ENCODE results near the gene EFCAB14.
A peak's percentile ranks its signal among the peaks of the same experiment; 100 is the strongest.
"Not testable (repeated sequence)": the region's sequence is repeated elsewhere in the genome, so short reads cannot be mapped to it uniquely, and the experiment has no call there.

The EFCAB14 gene

GRCh38 chr1:46721686-46722205, 2.8 kb upstream of the EFCAB14 start:
- no peak for DNase-seq

DNA sequence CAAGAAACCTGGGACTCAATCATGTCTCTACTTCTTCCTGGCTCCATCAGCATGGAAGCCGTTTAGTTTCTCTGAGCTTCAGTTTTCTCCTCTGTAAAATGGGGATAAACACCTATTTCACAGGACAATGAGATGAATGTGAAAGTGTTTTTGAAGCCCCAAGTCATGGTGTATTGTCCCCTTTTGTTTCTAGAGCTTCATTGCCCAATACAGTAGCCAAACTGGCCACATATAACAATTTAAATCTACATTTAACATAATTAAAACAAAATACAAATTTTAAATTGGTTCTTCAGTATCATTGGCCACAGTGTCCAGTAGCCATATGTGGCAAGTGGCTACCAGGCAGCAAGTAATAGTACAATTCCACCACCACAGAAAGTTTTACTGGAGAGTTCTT, 2.3 kb upstream of the EFCAB14 start:
- no peak for DNase-seq

GRCh38 chr1:46720319-46720718, 1.4 kb upstream of the EFCAB14 start:
- DNase-seq = not testable (repeated sequence)

DNA sequence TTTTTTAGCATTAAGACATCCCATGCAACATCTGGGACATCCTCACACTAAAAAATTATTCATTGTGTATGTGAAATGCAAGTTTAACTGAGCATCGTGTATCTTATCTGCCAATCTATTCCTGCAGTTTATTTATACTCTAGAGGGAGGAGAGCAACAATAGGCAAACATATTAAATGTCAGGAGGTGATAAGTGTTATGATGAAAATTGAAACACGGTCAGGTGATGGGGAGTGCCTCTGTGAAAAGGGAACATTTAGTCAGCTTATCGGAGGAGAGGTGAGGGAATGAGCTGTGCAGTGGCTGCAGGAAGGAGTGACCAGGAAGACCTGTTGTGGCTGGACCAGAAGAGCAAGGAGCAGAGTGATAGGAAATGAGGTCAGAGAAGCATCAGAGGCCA, 775 bp upstream of the EFCAB14 start:
- no peak for DNase-seq

DNA sequence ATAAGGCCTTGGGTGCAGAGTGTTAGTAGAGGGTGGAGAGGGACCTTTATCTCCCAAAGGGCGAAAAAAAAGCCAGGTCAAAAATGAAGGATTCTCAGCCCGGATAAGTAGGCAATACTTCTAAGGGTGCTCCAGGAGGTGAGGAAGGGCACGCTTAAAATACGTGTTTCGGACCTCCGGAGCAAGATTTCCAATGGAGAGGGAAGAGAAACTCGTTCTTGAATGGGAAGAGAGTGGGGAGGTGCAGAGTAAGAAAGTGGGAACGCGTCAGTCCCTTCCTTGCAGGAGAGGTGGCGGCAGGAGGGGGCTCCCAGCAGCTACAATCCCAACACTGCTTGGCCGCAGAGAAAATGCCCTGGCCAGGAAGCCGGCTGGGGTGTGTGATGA, 581 bp downstream of the EFCAB14 start:
- DNase-seq = no peak

- no peak for DNase-seq
Measured at GRCh38 chr1:46717654-46718053, 1.3 kb downstream of the EFCAB14 start.

GRCh38 chr1:46714976-46715375, 3.9 kb downstream of the EFCAB14 start:
- DNase-seq = no peak

- DNase-seq = no peak
Measured at GRCh38 chr1:46708121-46708520, 10.8 kb downstream of the EFCAB14 start.

- no peak for DNase-seq
Measured at GRCh38 chr1:46705408-46705807, 13.5 kb downstream of the EFCAB14 start.

DNA sequence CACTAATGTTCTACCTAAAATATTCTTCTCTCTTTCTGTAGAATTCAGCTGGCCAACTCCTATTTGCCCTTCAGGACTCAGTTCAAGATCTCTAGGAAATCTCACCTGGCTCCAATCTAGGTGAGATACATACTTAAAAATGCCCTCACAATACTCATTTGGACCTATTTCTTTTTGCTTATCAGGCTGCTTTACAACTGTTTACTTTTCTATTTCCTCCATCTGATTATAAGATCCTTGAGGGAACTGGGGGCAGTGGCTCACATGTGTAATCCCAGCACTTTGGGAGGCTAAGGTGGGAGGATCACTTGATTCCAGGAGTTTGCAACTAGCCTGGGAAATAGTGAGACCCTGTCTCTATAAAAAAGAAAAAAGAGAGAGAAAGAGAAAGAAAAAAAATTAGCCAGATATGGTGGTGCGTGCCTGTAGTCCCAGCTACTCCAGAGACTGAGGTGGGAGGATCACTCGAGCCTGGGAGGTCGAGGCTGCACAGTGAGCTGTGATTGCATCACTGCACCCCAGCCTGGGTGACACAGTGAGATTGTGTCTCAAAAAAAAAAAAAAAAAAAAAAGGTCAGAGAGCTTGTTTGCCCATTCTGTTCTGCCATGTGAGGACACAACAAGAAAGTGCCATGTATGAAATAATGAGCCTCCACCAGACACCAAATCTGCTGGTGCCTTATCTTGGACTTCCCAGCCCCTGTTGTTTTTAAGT, 14.8 kb downstream of the EFCAB14 start:
- DNase-seq = no peak

GRCh38 chr1:46699666-46700065, 19.2 kb downstream of the EFCAB14 start:
- DNase-seq = no peak

DNA sequence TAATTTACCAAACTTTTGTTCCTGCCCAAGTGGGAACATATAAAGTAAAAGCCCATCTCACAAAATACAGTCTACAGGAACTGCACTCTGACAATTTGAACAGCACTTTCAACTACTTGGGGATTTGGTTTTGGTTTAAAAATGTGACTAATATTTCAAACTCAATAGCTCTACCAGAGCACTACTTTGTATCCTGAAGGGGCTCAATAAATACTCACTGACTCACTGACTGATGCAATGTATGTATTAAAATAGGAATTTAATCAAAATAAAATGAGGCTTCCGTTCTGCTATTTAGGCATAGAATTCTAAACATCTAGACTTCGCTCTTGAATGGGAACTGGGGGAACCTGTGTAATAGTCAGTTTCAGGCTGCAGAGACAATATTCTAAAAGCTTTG, 21.9 kb downstream of the EFCAB14 start:
- no peak for DNase-seq

- not testable (repeated sequence) for DNase-seq
Measured at GRCh38 chr1:46694676-46695075, 24.2 kb downstream of the EFCAB14 start.

GRCh38 chr1:46692811-46693770, 25.8 kb downstream of the EFCAB14 start:
- DNase-seq = no peak

GRCh38 chr1:46691997-46692790, 26.7 kb downstream of the EFCAB14 start:
- no peak for DNase-seq

GRCh38 chr1:46690931-46691421, 27.9 kb downstream of the EFCAB14 start:
- DNase-seq = no peak

DNA sequence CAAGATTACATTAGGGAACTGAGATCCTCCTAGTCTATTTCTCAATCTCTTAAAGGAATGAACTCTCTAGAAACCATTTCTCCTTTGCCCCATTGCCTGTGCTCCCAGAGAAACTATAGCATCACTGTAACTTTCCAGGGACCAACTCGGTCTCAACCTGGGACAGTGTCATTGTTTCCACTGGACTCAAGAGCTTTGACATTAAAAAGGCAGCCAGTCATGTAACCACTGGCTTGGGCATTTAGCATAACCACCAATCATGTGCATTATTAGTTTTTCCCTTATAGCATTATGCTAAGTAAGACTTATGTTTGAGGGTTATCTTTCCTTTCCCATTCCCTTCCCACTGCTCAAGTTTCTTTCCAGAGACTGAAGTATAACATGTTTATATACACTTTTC, 29.0 kb downstream of the EFCAB14 start:
- DNase-seq = no peak

DNA sequence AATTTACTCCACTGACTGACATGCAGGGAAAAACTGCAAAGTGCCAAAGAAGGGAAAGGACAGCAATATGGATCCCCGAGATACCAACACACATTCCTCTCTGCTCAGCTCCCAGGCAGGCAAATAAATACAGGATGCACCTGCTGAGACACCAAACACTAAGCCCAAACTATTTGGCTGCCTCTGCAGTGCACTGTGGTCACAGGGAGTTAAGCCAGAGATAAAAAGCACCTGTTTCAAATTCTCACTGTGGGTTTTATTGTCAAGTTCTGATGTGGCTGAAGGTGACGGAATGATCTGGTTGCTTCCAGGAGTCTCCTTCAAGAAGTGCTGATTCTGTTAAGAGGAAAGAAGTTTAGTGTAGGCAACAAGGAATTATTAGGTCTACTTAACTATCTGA, 29.6 kb downstream of the EFCAB14 start:
- DNase-seq = no peak

DNA sequence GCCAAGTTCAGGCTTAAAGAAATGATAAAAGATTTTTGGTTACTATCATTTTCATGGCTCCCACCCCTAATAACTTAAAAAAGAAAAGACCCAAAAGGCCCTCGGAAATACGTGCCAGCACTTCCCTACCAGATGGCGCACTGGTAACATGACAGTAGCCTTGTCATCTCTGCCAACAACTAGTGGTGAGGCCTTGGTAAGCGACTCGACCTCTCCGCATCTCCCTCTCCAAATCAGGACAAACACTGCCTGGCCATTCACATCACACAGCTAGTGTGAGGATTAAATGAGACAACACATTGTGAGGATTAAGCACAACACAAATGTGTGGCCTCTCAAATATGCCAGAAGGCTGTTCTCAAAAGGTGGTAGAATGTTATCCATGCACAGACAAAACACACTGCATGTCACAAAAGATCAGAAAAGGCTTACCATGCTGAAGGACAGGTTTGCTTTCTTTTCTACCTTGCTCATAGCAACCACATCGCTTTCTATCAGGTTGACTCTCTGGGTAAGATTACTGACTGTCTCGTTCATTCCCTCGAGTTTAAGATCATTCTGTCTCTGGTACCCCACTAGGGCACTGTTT, 30.9 kb downstream of the EFCAB14 start:
- no peak for DNase-seq

GRCh38 chr1:46687093-46687659, 31.7 kb downstream of the EFCAB14 start:
- peak; percentile 27 for DNase-seq

- no peak for DNase-seq
Measured at GRCh38 chr1:46686255-46686654, 32.7 kb downstream of the EFCAB14 start.

- no peak for DNase-seq
Measured at GRCh38 chr1:46684670-46685069, 34.2 kb downstream of the EFCAB14 start.

Measured in NCI-H1092 treated with DMSO at 0.1 percent for 48 hours (cell line).